ENCODE measurements around the gene ARHGAP15.

Gene ARHGAP15

DNA sequence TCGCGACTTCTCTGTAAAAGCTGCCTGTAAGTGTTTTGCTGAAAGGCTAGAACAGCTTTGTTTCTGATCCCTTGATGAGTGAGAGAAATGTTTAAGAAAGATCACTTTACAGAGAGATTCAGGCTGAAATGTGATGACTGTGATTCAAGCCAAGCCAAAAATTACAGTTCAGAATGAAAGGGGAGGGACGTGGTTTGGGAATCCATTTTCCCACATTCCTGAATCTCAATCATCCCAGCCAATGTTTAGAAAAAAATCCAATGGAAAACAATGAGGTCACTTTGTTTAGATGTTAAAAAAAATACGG lies 416.7 kb downstream of the ARHGAP15 start:
- DNase-seq = no peak

GRCh38 chr2:143548032-143548431 lies 418.8 kb downstream of the ARHGAP15 start:
- DNase-seq = no peak

DNA sequence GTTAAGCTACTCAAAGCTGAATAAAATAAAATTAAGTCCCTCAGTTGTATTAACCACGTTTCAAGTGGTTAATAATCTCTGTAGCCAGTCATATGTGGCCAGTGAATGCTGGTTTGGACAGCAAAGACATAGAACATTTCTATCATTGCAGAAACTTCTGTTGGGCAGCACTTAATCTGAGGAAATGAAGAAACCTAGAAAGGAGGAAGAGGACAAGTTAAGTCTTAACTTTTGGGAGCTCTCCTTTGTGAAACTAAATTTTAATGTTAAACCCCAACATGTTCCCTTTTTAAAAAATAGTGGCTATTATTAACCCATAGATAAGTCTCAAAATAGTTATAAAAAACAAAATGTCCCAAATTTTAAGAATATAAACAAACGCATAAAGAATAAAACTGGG lies 421.3 kb downstream of the ARHGAP15 start:
- no peak for DNase-seq

DNA sequence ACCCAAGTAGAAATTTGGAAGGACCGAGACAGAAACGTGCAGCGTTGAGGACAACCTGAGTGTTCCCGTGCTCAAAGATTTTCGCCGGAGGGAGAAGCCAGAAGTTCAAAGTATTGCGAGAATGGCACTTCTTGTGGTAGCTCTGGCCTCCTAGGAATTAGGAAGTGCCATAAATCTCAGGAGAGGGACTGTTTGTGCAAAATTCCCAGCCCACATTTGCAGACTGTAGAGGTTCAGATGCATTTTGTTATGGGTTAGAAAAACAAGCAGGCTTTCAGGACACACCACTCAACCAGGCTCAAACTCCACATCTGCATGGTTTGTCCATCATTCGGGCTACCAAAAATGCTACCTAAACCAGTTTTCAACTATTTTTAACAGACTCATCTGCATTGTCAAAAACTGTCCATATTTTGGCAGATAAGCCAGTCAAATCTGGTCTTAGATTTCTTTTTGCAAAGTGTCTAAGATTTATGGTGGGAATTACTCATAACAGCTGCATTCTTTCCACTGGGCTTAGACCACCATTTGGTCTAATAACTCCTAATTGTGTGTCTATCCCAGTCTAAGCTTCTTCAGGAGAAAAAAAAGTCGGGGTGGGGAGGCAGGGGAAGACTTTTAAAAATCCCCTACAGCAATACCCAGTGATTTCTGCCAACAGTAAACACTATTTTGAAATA lies 422.9 kb downstream of the ARHGAP15 start:
- no peak for DNase-seq

DNA sequence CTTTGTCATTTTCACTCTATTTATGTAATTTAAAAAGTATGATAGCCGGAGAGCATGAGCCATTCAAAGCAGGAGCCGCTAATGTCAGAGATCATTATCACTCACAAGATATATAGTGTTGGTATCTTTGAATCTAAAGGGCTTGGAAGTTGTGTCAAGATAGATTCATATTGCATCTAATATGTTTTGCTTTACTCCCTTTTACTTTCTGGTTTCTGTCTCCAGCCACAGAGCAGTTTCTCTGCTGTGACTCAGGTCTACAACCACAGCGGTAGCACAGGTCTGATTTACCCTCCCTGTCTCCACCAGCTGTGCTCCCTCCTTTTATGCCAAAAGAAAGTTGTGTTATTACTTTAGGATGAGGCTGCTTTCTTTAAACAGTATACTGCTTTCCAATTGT lies 424.0 kb downstream of the ARHGAP15 start:
- no peak for DNase-seq

DNA sequence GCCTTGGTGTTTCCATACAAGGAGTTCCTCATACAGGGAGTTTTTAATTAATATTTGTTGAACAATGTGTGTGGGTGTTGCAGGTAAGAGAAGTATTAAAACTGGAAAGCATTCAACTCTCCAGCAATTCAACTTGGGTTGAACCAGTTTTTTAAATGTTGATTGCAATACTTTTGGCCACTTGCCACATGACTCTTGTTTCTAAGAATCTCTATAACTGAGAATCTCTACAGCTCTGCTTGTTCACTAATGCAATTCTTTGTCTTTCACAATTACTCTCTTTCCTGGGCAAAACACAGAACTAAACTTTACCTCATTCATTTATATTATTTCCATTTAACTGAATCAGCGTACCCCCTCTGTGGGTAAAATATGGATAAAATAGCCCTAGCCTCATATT lies 429.4 kb downstream of the ARHGAP15 start:
- DNase-seq = no peak

- no peak for DNase-seq
These were observed 429.9 kb downstream of the ARHGAP15 start for GRCh38 chr2:143559147-143559546.

DNA sequence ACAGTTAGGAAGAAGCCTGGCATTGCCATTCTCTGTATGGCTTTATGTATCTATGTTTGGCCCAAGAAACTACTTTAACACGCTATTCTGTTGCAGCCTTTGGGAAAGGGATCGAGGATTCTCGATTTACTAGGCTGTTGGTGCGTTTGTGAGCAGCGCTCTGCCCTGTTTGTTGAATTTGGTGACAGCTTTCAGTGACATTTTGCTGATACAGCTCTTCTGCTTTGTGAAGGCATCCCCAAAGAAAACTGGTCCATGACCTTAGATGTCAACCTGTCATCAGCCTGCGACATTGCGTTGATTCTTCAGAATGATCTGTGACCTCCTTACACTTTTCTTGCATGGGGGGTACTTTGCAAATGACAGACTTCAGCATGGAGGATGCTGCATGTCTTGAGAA lies 431.5 kb downstream of the ARHGAP15 start:
- DNase-seq = no peak

- DNase-seq = no peak
These were observed 435.2 kb downstream of the ARHGAP15 start for GRCh38 chr2:143564419-143564818.

GRCh38 chr2:143571747-143572146 lies 442.5 kb downstream of the ARHGAP15 start:
- DNase-seq = no peak

DNA sequence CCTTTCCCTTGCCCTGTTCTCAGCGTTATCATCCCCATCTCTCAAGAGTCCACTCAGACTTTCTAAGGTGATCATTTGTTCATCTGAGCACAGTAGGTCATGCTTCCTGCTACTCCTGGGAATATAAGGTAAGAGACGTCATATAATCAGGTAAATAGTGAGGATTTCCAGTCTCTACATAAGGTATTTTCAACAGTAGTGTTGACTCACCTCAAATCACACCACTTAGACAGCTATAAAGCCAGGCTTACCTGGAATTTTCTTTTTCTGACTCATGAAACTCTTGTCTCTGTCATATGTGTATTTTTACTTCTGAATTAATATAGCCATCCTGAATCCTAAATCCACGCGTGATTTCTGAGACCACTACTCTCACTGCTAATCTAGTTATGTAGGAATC lies 443.2 kb downstream of the ARHGAP15 start:
- DNase-seq = no peak

DNA sequence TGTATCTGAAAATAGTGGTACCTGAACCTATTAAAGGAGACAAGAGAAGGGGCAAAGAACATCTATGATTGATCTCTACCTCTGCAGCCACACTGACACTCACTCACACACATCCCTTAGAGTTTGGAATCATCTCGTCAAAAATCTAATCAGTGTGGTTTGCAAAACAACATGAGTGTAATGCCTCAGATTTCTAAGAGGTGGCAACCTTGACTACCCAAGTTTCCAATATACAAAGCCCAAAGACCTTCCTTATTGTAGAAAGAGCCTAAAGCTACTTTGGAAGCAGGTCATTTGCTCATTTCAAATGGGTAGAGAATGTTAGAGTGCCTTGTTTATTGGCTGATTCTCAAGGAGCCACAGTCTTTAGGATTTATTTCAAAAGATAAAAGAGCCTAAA lies 444.9 kb downstream of the ARHGAP15 start:
- no peak for DNase-seq

GRCh38 chr2:143575340-143575739 lies 446.1 kb downstream of the ARHGAP15 start:
- DNase-seq = no peak

GRCh38 chr2:143577489-143577888 lies 448.3 kb downstream of the ARHGAP15 start:
- no peak for DNase-seq

DNA sequence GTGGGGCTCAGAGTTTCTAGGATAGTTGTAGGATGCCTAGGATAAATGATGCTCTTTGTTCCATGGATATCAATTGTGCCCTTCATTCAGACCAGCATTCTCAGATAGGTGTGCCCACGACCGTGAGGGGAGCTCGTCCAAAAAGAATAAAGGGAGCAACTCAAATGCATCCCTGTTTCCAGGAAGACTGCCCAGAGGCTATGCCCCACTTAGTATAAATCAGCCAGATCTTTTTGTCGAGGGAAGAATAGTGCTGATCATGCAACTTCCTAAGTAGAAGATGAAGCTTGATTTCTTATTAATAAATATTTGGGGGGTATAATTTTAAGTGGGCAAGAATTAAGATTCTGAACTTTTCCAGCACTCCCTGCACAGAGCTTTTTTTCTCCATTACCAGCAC lies 450.2 kb downstream of the ARHGAP15 start:
- DNase-seq = no peak

- DNase-seq = no peak
These were observed 451.9 kb downstream of the ARHGAP15 start for GRCh38 chr2:143581134-143581533.

- DNase-seq = no peak
These were observed 453.0 kb downstream of the ARHGAP15 start for GRCh38 chr2:143582046-143582747.

DNA sequence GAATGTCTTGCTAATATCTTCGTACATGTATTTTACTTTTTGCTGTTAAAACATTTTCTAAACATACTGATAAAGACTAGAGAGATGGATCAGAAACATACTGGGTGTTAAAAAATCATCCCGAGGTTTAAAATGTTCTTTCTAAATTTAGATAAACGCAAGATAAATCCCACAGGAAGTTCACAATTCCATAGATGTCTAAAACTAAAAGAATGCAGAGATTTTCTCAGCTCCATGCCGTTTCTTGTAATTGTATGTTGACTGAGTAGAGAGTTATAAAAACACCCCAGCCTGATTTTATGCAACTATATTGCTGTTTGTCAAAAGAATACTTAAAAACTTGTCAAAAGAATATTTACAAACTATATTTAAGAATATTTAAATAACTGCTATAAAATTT lies 455.7 kb downstream of the ARHGAP15 start:
- DNase-seq = no peak

DNA sequence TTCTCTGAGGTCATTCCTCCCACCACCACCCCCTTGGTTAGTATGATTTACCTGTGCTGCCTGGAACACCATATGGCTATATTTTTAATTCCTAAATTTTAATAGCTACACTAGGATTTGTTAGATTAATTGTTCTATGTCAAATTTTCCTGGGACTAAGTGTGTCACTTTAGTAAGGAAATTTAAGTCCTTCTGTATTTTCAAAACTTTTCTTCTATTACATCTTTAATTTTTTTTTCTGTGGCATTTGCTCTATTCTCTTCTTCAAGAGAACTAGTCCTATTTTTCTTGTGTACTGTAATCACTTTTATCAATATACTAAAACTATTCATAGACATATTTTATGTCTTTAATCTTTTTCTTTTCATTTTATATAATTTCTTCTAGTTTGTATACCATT lies 456.9 kb downstream of the ARHGAP15 start:
- no peak for DNase-seq

- no peak for DNase-seq
These were observed 459.5 kb downstream of the ARHGAP15 start for GRCh38 chr2:143588746-143589145.

GRCh38 chr2:143594161-143594560 lies 464.9 kb downstream of the ARHGAP15 start:
- no peak for DNase-seq

- DNase-seq = no peak
These were observed 465.5 kb downstream of the ARHGAP15 start for GRCh38 chr2:143594745-143595144.

DNA sequence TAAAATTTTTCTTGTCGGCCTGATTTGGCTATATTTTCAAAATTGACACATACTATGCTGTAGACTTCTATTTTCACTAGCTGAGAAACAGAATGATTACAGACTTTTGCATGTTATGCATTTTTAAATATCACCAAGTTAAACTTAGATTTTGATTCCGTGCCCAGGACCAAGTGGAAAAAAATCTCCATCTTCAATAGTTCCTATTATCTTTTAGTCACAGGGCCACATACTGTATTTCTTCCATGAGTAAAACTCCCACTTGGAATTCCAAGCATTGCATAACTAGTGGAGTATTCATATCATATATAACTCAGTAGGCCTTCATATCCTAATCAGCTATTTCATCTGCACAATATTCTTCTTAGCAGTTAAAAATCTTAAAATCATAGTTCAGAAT lies 470.9 kb downstream of the ARHGAP15 start:
- no peak for DNase-seq

DNA sequence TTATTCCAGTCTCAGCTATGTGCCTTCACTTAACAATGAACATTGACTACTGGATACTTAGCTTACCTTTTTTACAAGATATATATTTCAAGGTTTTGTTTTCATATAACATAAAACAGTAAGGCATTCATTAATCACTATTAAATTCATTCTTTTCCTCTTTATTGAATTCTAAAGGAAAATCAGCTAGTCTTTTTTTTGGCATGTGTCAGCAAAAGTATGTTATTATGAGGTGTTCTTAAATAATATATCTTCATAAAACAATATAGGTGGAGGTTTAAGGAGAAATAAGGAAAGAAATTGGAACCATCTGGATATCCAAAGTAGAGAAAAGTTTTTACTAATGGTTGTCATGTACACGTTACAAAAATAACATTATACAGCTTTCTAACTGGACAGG lies 472.6 kb downstream of the ARHGAP15 start:
- DNase-seq = no peak

GRCh38 chr2:143603035-143603655 lies 473.9 kb downstream of the ARHGAP15 start:
- DNase-seq = no peak
